IPS DF 4.7 (cell line): ENCODE data around the gene PDE9A.

Experiments used
- DNase-seq: peaks from one replicate; pipeline ENCODE4 v3.0.0-alpha.2; 2013; ENCODE audit warnings: low spot score; ENCODE audit errors: extremely low read depth

The PDE9A gene

GRCh38 chr21:42641311-42642218 is 11.9 kb upstream of the PDE9A start:
- DNase-seq: no peak

- DNase-seq: no peak
These were observed 11.1 kb upstream of the PDE9A start for GRCh38 chr21:42642219-42642745.

- no peak for DNase-seq
These were observed 8.9 kb upstream of the PDE9A start for GRCh38 chr21:42644223-42645208.

GRCh38 chr21:42645211-42646075 is 8.0 kb upstream of the PDE9A start:
- DNase-seq: no peak

GRCh38 chr21:42646076-42646825 is 7.2 kb upstream of the PDE9A start:
- no peak for DNase-seq

GRCh38 chr21:42646836-42647235 is 6.6 kb upstream of the PDE9A start:
- DNase-seq: no peak

GRCh38 chr21:42648606-42649005 is 4.8 kb upstream of the PDE9A start:
- no peak for DNase-seq

- DNase-seq: no peak
These were observed 4.0 kb upstream of the PDE9A start for GRCh38 chr21:42649122-42650032.

- DNase-seq: no peak
These were observed 3.4 kb upstream of the PDE9A start for GRCh38 chr21:42650033-42650370.

GRCh38 chr21:42650441-42651421 is 2.7 kb upstream of the PDE9A start:
- no peak for DNase-seq

- no peak for DNase-seq
These were observed 1.7 kb upstream of the PDE9A start for GRCh38 chr21:42651515-42652401.

- DNase-seq: no peak
These were observed 742 bp upstream of the PDE9A start for GRCh38 chr21:42652527-42653230.

GRCh38 chr21:42654179-42654912 is 925 bp downstream of the PDE9A start:
- DNase-seq: no peak

- DNase-seq: no peak
These were observed 1.7 kb downstream of the PDE9A start for GRCh38 chr21:42654913-42655795.
